Panc1 (cell line): ENCODE results near the gene TXNDC16.

ENCODE experiments used
- CTCF ChIP-seq: fragments of 450-650 bp; IDR thresholded peaks from 2 replicates; pipeline ENCODE4 v1.5.1; 2017; ENCODE audit warnings: mild to moderate bottlenecking
- SIN3A ChIP-seq: IDR thresholded peaks from 2 replicates; pipeline ENCODE4 v1.6.1; 2012; ENCODE audit warnings: low read depth, mild to moderate bottlenecking, low read length, moderate library complexity, borderline replicate concordance; ENCODE audit not compliant: insufficient read depth
- TCF7L2 ChIP-seq: IDR thresholded peaks from 2 replicates; pipeline ENCODE4 v1.6.1; 2011; ENCODE audit warnings: mild to moderate bottlenecking, low read depth, low read length, inconsistent platforms

GRCh38 chr14:52575858-52576257 lies 23.6 kb upstream of the TXNDC16 start:
- no peak for TF ChIP-seq CTCF
- no peak for TF ChIP-seq SIN3A
- no peak for TF ChIP-seq TCF7L2
